ENCODE measurements around the gene CPT1B.

CPT1B gene

GRCh38 chr22:50561401-50562358, 16.5 kb downstream of the CPT1B start (continued):
- TF ChIP-seq ZBTB6 (tag by site-specific recombination; IDR thresholded peaks at IDR 0.05) (no peak), ZNF433 (tag by site-specific recombination; IDR thresholded peaks at IDR 0.05; ENCODE audit: low read depth) (no peak), ZNF112 (tag by site-specific recombination; IDR thresholded peaks at IDR 0.05) (no peak), KLF1 (tag by site-specific recombination; IDR thresholded peaks at IDR 0.05) (peak; percentile 81), ZNF202 (tag by site-specific recombination; IDR thresholded peaks at IDR 0.05; ENCODE audit: borderline replicate concordance) (no peak), ZNF658 (tag by site-specific recombination; IDR thresholded peaks at IDR 0.05) (no peak), ZNF398 (tag by site-specific recombination; IDR thresholded peaks at IDR 0.05) (no peak)

GRCh38 chr22:50560034-50560433, 18.2 kb downstream of the CPT1B start:
- Histone ChIP-seq H3K4me1 (ENCODE audit: control insufficient read depth, insufficient read depth, low read length) (0 out of 2 replicates have a peak, but pooled peaks cover 2% of the 10 kb centered on the region), H3K27ac (ENCODE audit: extremely low read depth, low read depth, low read length) (no peak overlapping the region), H3K4me3 (ENCODE audit: low read depth, low read length) (no peak overlapping the region), H3K9me3 (ENCODE audit: control insufficient read depth, insufficient read depth, low read depth, low read length) (no peaks in the 10 kb centered on the region), H3K36me3 (ENCODE audit: control insufficient read depth in 2 of 2, insufficient read depth in 1 of 2, low read length in 2 of 2) (no peaks in the 10 kb centered on the region)
- CTCF ChIA-PET = interaction anchor here (0.6 to 1.6 kb wide), 4 partner anchors 15 to 128 kb away, joined by 3 to 7 read pairs (median 4); partner anchors contain the start of genes KLHDC7B and SCO2
- POLR2A ChIA-PET = interaction anchor here (1.3 kb wide), 1 partner anchor 15 kb away, joined by 3 read pairs; no protein-coding TSS in a partner anchor
- no peak for TF ChIP-seq ELK4 (IDR thresholded peaks at IDR 0.05; ENCODE audit: borderline replicate concordance, low read depth, low read length)

GRCh38 chr22:50556703-50557102, 21.5 kb downstream of the CPT1B start:
- Histone ChIP-seq H3K9me3 (ENCODE audit: control insufficient read depth, insufficient read depth, low read depth, low read length) (no peaks in the 10 kb centered on the region), H3K4me3 (ENCODE audit: low read depth, low read length) (no peak overlapping the region), H3K36me3 (ENCODE audit: control insufficient read depth in 2 of 2, insufficient read depth in 1 of 2, low read length in 2 of 2) (no peaks in the 10 kb centered on the region), H3K4me1 (ENCODE audit: control insufficient read depth, insufficient read depth, low read length) (no peaks in the 10 kb centered on the region), H3K27ac (ENCODE audit: extremely low read depth, low read depth, low read length) (no peak overlapping the region)
- CTCF ChIA-PET = interaction anchor here (0.8 to 1.8 kb wide), 4 partner anchors 12 to 218 kb away, joined by 3 to 6 read pairs (median 4); partner anchors contain the start of gene SCO2
- POLR2A ChIA-PET = no interaction called here
- TF ChIP-seq ZIC2 (tag by site-specific recombination; IDR thresholded peaks at IDR 0.05) (no peak), ZNF26 (tag by site-specific recombination; IDR thresholded peaks at IDR 0.05) (no peak), ZNF398 (tag by site-specific recombination; IDR thresholded peaks at IDR 0.05) (no peak), ZNF48 (tag by site-specific recombination; IDR thresholded peaks at IDR 0.05) (no peak), ZNF335 (tag by site-specific recombination; conservative IDR thresholded peaks at IDR 0.05) (no peak)
